Smooth muscle cell (in vitro differentiated cells): ENCODE data around the gene KIF5C. TPM values are rescaled to one million over a fixed set of nuclear protein-coding genes. Genes with fewer than 3 reads are reported as not detected.

Experiments
- DNase-seq: peaks from one replicate; lab custom pipeline; 2025; ENCODE audit not compliant: unreplicated experiment; lab: John Stamatoyannopoulos, UW
- H2AFZ ChIP-seq: fragments of 200-600 bp; sonication (generic); 2 replicates; pipeline ENCODE4 v1.6.0; 2016; ENCODE audit warnings: antibody characterized with exemption, low read depth, mild to moderate bottlenecking
- H3F3A ChIP-seq: fragments of 200-600 bp; sonication (generic); 2 replicates; pipeline ENCODE4 v1.6.0; 2017; ENCODE audit warnings: antibody characterized with exemption, low read depth
- H3K27ac ChIP-seq: fragments of 200-600 bp; sonication (generic); 2 replicates; pipeline ENCODE4 v1.5.1; 2016; ENCODE audit warnings: low read depth, mild to moderate bottlenecking
- H3K27me3 ChIP-seq: fragments of 200-600 bp; sonication (generic); 2 replicates; pipeline ENCODE4 v1.6.1; 2016; ENCODE audit warnings: low read depth, mild to moderate bottlenecking
- H3K36me3 ChIP-seq: fragments of 200-600 bp; sonication (generic); 2 replicates; pipeline ENCODE4 v1.5.1; 2016; ENCODE audit warnings: low read depth
- H3K4me1 ChIP-seq: fragments of 200-600 bp; sonication (generic); 2 replicates; pipeline ENCODE4 v1.5.1; 2016; ENCODE audit warnings: low read depth
- H3K4me2 ChIP-seq: fragments of 200-600 bp; sonication (generic); 2 replicates; pipeline ENCODE4 v1.6.0; 2016; ENCODE audit warnings: mild to moderate bottlenecking
- H3K4me3 ChIP-seq: fragments of 200-600 bp; sonication (generic); 2 replicates; pipeline ENCODE4 v1.5.1; 2016; ENCODE audit warnings: mild to moderate bottlenecking
- H3K79me2 ChIP-seq: fragments of 200-600 bp; sonication (generic); 2 replicates; pipeline ENCODE4 v1.6.0; 2016; ENCODE audit warnings: low read depth, mild to moderate bottlenecking
- H3K9ac ChIP-seq: fragments of 200-600 bp; sonication (generic); 2 replicates; pipeline ENCODE4 v1.6.0; 2016; ENCODE audit warnings: low read depth
- H3K9me3 ChIP-seq: fragments of 200-600 bp; sonication (generic); replicated peaks from 2 replicates; pipeline ENCODE4 v1.5.1; 2016; ENCODE audit warnings: low read depth
- H4K20me1 ChIP-seq: fragments of 200-600 bp; sonication (generic); 2 replicates; pipeline ENCODE4 v1.6.0; 2016; ENCODE audit warnings: low read depth
- CTCF ChIP-seq: fragments of 200-600 bp; sonication (generic); IDR thresholded peaks from 2 replicates; pipeline ENCODE4 v1.5.1; 2017; ENCODE audit warnings: borderline replicate concordance, mild to moderate bottlenecking, antibody characterized with exemption; ENCODE audit not compliant: insufficient read depth, poor library complexity, severe bottlenecking
- WGBS: methylation state at CpG from one replicate; pipeline ENCODE4 v1.1.7; 2016; ENCODE audit warnings: low lambda C conversion rate; 5-methylcytosine and 5-hydroxymethylcytosine counted together
- polyA plus RNA-seq: library from polyadenylated mRNA; unstranded; fragments of >200 nt; fragmentation: Nextera tagmentation; extraction: Ambion mirVana; gene quantifications from 2 replicates; pipeline ENCODE4 v1.2.1, GENCODE V29; 2016
- total RNA-seq: library from RNA; depleted of rRNA; stranded (reverse); fragments of >200 nt; gene quantifications from 2 replicates; pipeline ENCODE4 v1.2.3, GENCODE V29; 2014

Gene KIF5C
- total and polyA plus RNA-seq, 2 experiments from 2014 or later, result 0.09 to 1.4 TPM

GRCh38 chr2:148832637-148833036 is 42.4 kb upstream of the KIF5C start:
- H3F3A ChIP-seq, result no peaks in the 10 kb centered on the region
- 94% methylated on average over 7 of the region's 7 CpGs for WGBS
- no peaks in the 10 kb centered on the region for H3K36me3 ChIP-seq
- H2AFZ ChIP-seq, result no peak overlapping the region
- TF ChIP-seq CTCF, result no peak
- peaks cover 9% of the 10 kb centered on the region for H3K27me3 ChIP-seq
- no peaks in the 10 kb centered on the region for H4K20me1 ChIP-seq
- H3K4me1 ChIP-seq, result no peaks in the 10 kb centered on the region
- H3K9me3 ChIP-seq, result no peaks in the 10 kb centered on the region
- no peak overlapping the region for H3K9ac ChIP-seq
- H3K4me3 ChIP-seq, result no peak overlapping the region
- no peak overlapping the region for H3K4me2 ChIP-seq
- no peak for DNase-seq
- no peaks in the 10 kb centered on the region for H3K79me2 ChIP-seq
- no peak overlapping the region for H3K27ac ChIP-seq

- H3K4me1 ChIP-seq, result no peaks in the 10 kb centered on the region
- no peaks in the 10 kb centered on the region for H3K9me3 ChIP-seq
- H3K36me3 ChIP-seq, result no peaks in the 10 kb centered on the region
- 82% methylated on average over 4 of the region's 4 CpGs for WGBS
- H3K27ac ChIP-seq, result no peak overlapping the region
- no peak overlapping the region for H3K4me3 ChIP-seq
- TF ChIP-seq CTCF, result no peak
- H3K9ac ChIP-seq, result no peak overlapping the region
- no peaks in the 10 kb centered on the region for H3K79me2 ChIP-seq
- no peak overlapping the region for H2AFZ ChIP-seq
- DNase-seq, result no peak
- no peaks in the 10 kb centered on the region for H4K20me1 ChIP-seq
- H3K27me3 ChIP-seq, result no peaks in the 10 kb centered on the region
- no peaks in the 10 kb centered on the region for H3F3A ChIP-seq
- H3K4me2 ChIP-seq, result no peak overlapping the region
Measured at GRCh38 chr2:148842050-148842449, 33.0 kb upstream of the KIF5C start.

- Histone ChIP-seq H4K20me1 (no peaks in the 10 kb centered on the region), H3K9me3 (no peaks in the 10 kb centered on the region), H3K36me3 (no peaks in the 10 kb centered on the region), H2AFZ (no peak overlapping the region), H3K27ac (no peak overlapping the region), H3K4me1 (no peaks in the 10 kb centered on the region), H3K79me2 (no peaks in the 10 kb centered on the region), H3K27me3 (no peaks in the 10 kb centered on the region), H3K9ac (no peak overlapping the region), H3K4me2 (no peak overlapping the region), H3K4me3 (no peak overlapping the region), H3F3A (no peaks in the 10 kb centered on the region)
- DNase-seq, result no peak
- TF ChIP-seq CTCF, result no peak
- WGBS, result 89% methylated on average over 1 of the region's 1 CpG
Measured at GRCh38 chr2:148848146-148848545, 26.9 kb upstream of the KIF5C start.

GRCh38 chr2:148853458-148853857 is 21.6 kb upstream of the KIF5C start:
- Histone ChIP-seq H3K79me2 (no peaks in the 10 kb centered on the region), H3K4me3 (no peak overlapping the region), H3K4me2 (no peak overlapping the region), H3K27me3 (no peaks in the 10 kb centered on the region), H3K27ac (no peak overlapping the region), H3K9me3 (no peaks in the 10 kb centered on the region), H3F3A (no peaks in the 10 kb centered on the region), H4K20me1 (no peaks in the 10 kb centered on the region), H3K36me3 (no peaks in the 10 kb centered on the region), H2AFZ (no peak overlapping the region), H3K4me1 (no peaks in the 10 kb centered on the region), H3K9ac (no peak overlapping the region)
- TF ChIP-seq CTCF, result no peak
- DNase-seq, result no peak
- 72% methylated on average over 2 of the region's 2 CpGs for WGBS
